Mesendoderm (in vitro differentiated cells): ENCODE results near the gene FKBP1A.

Experiments
- DNase-seq: peaks from one replicate; pipeline ENCODE4 v3.0.0; 2013
- H2AK5ac ChIP-seq: 2 replicates; pipeline ENCODE4 v1.6.1; 2013; ENCODE audit warnings: low read length, inconsistent platforms
- H2BK120ac ChIP-seq: 2 replicates; pipeline ENCODE4 v1.6.1; 2013; ENCODE audit warnings: low read depth, mild to moderate bottlenecking, low read length, moderate library complexity, mixed read lengths
- H2BK15ac ChIP-seq: replicated peaks from 2 replicates; pipeline ENCODE4 v1.6.1; 2013; ENCODE audit warnings: low read depth, mild to moderate bottlenecking, moderate library complexity
- H2BK5ac ChIP-seq: 2 replicates; pipeline ENCODE4 v1.6.1; 2013; ENCODE audit warnings: low read length, inconsistent platforms
- H3K18ac ChIP-seq: 2 replicates; pipeline ENCODE4 v1.6.1; 2013; ENCODE audit warnings: mild to moderate bottlenecking, low read length, mixed read lengths
- H3K23ac ChIP-seq: one replicate; pipeline ENCODE4 v1.6.1; 2013; ENCODE audit warnings: low read length
- H3K27ac ChIP-seq: 2 replicates; pipeline ENCODE4 v1.5.1; 2013; ENCODE audit warnings: low read depth, mild to moderate bottlenecking, inconsistent platforms, low read length, moderate library complexity
- H3K27me3 ChIP-seq: 2 replicates; pipeline ENCODE4 v1.6.1; 2013; ENCODE audit warnings: low read length, control low read depth, mild to moderate bottlenecking, inconsistent platforms; ENCODE audit not compliant: insufficient read depth, poor library complexity
- H3K36me3 ChIP-seq: 2 replicates; pipeline ENCODE4 v1.6.1; 2013; ENCODE audit warnings: low read length, inconsistent platforms; ENCODE audit not compliant: control insufficient read depth, insufficient read depth
- H3K4ac ChIP-seq: one replicate; pipeline ENCODE4 v1.6.1; 2013; ENCODE audit warnings: low read depth, mild to moderate bottlenecking, low read length, moderate library complexity
- H3K4me1 ChIP-seq: 2 replicates; pipeline ENCODE4 v1.6.1; 2013; ENCODE audit warnings: low read depth, low read length, inconsistent platforms; ENCODE audit not compliant: control insufficient read depth
- H3K4me2 ChIP-seq: 2 replicates; pipeline ENCODE4 v1.6.1; 2013; ENCODE audit warnings: low read length
- H3K4me3 ChIP-seq: 2 replicates; pipeline ENCODE4 v1.5.1; 2013; ENCODE audit warnings: mild to moderate bottlenecking, low read length
- H3K56ac ChIP-seq: one replicate; pipeline ENCODE4 v1.6.1; 2013; ENCODE audit warnings: low read length
- H3K79me1 ChIP-seq: 2 replicates; pipeline ENCODE4 v1.6.1; 2013; ENCODE audit warnings: low read length, inconsistent platforms
- H3K79me2 ChIP-seq: 2 replicates; pipeline ENCODE4 v1.6.1; 2013; ENCODE audit warnings: mild to moderate bottlenecking, low read length; ENCODE audit not compliant: control insufficient read depth, insufficient read depth
- H3K9ac ChIP-seq: 2 replicates; pipeline ENCODE4 v1.6.1; 2013; ENCODE audit warnings: low read length, inconsistent platforms
- H4K5ac ChIP-seq: one replicate; pipeline ENCODE4 v1.6.1; 2013; ENCODE audit warnings: low read length
- H4K8ac ChIP-seq: one replicate; pipeline ENCODE4 v1.6.1; 2013; ENCODE audit warnings: low read depth, mild to moderate bottlenecking, control low read depth, low read length, moderate library complexity
- WGBS: extraction: QIAGEN DNeasy Blood & Tissue Kit; methylation state at CpG from one replicate; pipeline ENCODE4 v1.1.7; 2013; ENCODE audit warnings: low lambda C conversion rate, missing lambda C conversion rate; ENCODE audit not compliant: insufficient coverage; ENCODE audit errors: extremely low coverage; 5-methylcytosine and 5-hydroxymethylcytosine counted together

Gene FKBP1A

GRCh38 chr20:1327827-1328679 is 64.8 kb downstream of the FKBP1A start:
- no peak overlapping the region for H3K4me2 ChIP-seq
- H3K56ac ChIP-seq: no peak overlapping the region
- H3K4ac ChIP-seq: no peak overlapping the region
- no peak overlapping the region for H2BK5ac ChIP-seq
- H3K9ac ChIP-seq: no peak overlapping the region
- no peaks in the 10 kb centered on the region for H3K36me3 ChIP-seq
- no peaks in the 10 kb centered on the region for H3K27me3 ChIP-seq
- H3K4me1 ChIP-seq: peaks cover 5% of the 10 kb centered on the region
- no peak overlapping the region for H4K8ac ChIP-seq
- H2BK15ac ChIP-seq: no peak overlapping the region
- H3K23ac ChIP-seq: no peak overlapping the region
- no peak overlapping the region for H3K27ac ChIP-seq
- H3K79me2 ChIP-seq: peaks cover 28% of the 10 kb centered on the region
- no peak overlapping the region for H2BK120ac ChIP-seq
- H4K5ac ChIP-seq: no peak overlapping the region
- no peak overlapping the region for H2AK5ac ChIP-seq
- WGBS: no CpG with 5 or more reads among the region's 7 CpGs
- peaks cover 42% of the 10 kb centered on the region for H3K79me1 ChIP-seq
- no peak overlapping the region for H3K4me3 ChIP-seq
- DNase-seq: no peak
- H3K18ac ChIP-seq: no peak overlapping the region

GRCh38 chr20:1327241-1327653 is 65.6 kb downstream of the FKBP1A start:
- no peak overlapping the region for H2BK5ac ChIP-seq
- H3K9ac ChIP-seq: no peak overlapping the region
- no peak overlapping the region for H4K8ac ChIP-seq
- no peak for DNase-seq
- no peak overlapping the region for H3K4me3 ChIP-seq
- WGBS: no CpG with 5 or more reads among the region's 8 CpGs
- no peak overlapping the region for H2BK15ac ChIP-seq
- no peak overlapping the region for H2BK120ac ChIP-seq
- H3K36me3 ChIP-seq: no peaks in the 10 kb centered on the region
- no peak overlapping the region for H2AK5ac ChIP-seq
- H4K5ac ChIP-seq: no peak overlapping the region
- H3K4me1 ChIP-seq: peaks cover 5% of the 10 kb centered on the region
- H3K56ac ChIP-seq: no peak overlapping the region
- H3K79me2 ChIP-seq: peaks cover 28% of the 10 kb centered on the region
- no peak overlapping the region for H3K27ac ChIP-seq
- peaks cover 42% of the 10 kb centered on the region for H3K79me1 ChIP-seq
- no peaks in the 10 kb centered on the region for H3K27me3 ChIP-seq
- no peak overlapping the region for H3K23ac ChIP-seq
- H3K4ac ChIP-seq: no peak overlapping the region
- no peak overlapping the region for H3K4me2 ChIP-seq
- H3K18ac ChIP-seq: no peak overlapping the region

- H2BK5ac ChIP-seq: peak overlapping the region; percentile 62
- WGBS: no CpG with 5 or more reads among the region's 10 CpGs
- H2BK15ac ChIP-seq: no peak overlapping the region
- H4K8ac ChIP-seq: no peak overlapping the region
- H3K79me2 ChIP-seq: peaks cover 28% of the 10 kb centered on the region
- H3K27ac ChIP-seq: no peak overlapping the region
- H3K36me3 ChIP-seq: no peaks in the 10 kb centered on the region
- peak overlapping the region; percentile 88 for H3K56ac ChIP-seq
- H3K79me1 ChIP-seq: peaks cover 40% of the 10 kb centered on the region
- DNase-seq: no peak
- H3K4me1 ChIP-seq: peaks cover 5% of the 10 kb centered on the region
- H2AK5ac ChIP-seq: peak overlapping the region; percentile 65
- no peak overlapping the region for H2BK120ac ChIP-seq
- no peak overlapping the region for H3K4ac ChIP-seq
- peak overlapping the region; percentile 90 for H3K4me3 ChIP-seq
- no peak overlapping the region for H4K5ac ChIP-seq
- peak overlapping the region; percentile 92 for H3K4me2 ChIP-seq
- H3K18ac ChIP-seq: no peak overlapping the region
- H3K9ac ChIP-seq: peak overlapping the region; percentile 96
- peak overlapping the region; percentile 37 for H3K23ac ChIP-seq
- H3K27me3 ChIP-seq: no peaks in the 10 kb centered on the region
Observed at GRCh38 chr20:1326031-1326930, 66.6 kb downstream of the FKBP1A start.

GRCh38 chr20:1325173-1326030 is 67.5 kb downstream of the FKBP1A start:
- peak overlapping the region; percentile 37 for H3K23ac ChIP-seq
- no peaks in the 10 kb centered on the region for H3K27me3 ChIP-seq
- H3K56ac ChIP-seq: peak overlapping the region; percentile 88
- H3K36me3 ChIP-seq: no peaks in the 10 kb centered on the region
- no CpG with 5 or more reads among the region's 56 CpGs for WGBS
- peak overlapping the region; percentile 90 for H3K4me3 ChIP-seq
- peak overlapping the region; percentile 96 for H3K9ac ChIP-seq
- H3K4ac ChIP-seq: peak overlapping the region; percentile 57
- peaks cover 33% of the 10 kb centered on the region for H3K79me1 ChIP-seq
- H2BK120ac ChIP-seq: no peak overlapping the region
- H4K5ac ChIP-seq: no peak overlapping the region
- DNase-seq: peak; percentile 97
- peak overlapping the region; percentile 65 for H2AK5ac ChIP-seq
- peak overlapping the region; percentile 62 for H2BK5ac ChIP-seq
- H3K27ac ChIP-seq: no peak overlapping the region
- H4K8ac ChIP-seq: peak overlapping the region; percentile 90
- H2BK15ac ChIP-seq: no peak overlapping the region
- peak overlapping the region; percentile 92 for H3K4me2 ChIP-seq
- peaks cover 27% of the 10 kb centered on the region for H3K79me2 ChIP-seq
- H3K18ac ChIP-seq: peak overlapping the region; percentile 86
- peaks cover 5% of the 10 kb centered on the region for H3K4me1 ChIP-seq

GRCh38 chr20:1324598-1325172 is 68.2 kb downstream of the FKBP1A start:
- Histone ChIP-seq H3K9ac (peak overlapping the region; percentile 56), H3K4me3 (peak overlapping the region; percentile 38), H3K79me1 (peaks cover 29% of the 10 kb centered on the region), H3K79me2 (peaks cover 26% of the 10 kb centered on the region), H2AK5ac (no peak overlapping the region), H3K4ac (no peak overlapping the region), H2BK15ac (no peak overlapping the region), H3K4me2 (peak overlapping the region; percentile 84), H3K36me3 (no peaks in the 10 kb centered on the region), H3K56ac (peak overlapping the region; percentile 61), H4K5ac (no peak overlapping the region), H3K27ac (no peak overlapping the region), H3K18ac (no peak overlapping the region), H3K4me1 (peaks cover 5% of the 10 kb centered on the region), H4K8ac (no peak overlapping the region), H3K23ac (no peak overlapping the region), H3K27me3 (no peaks in the 10 kb centered on the region), H2BK5ac (no peak overlapping the region), H2BK120ac (no peak overlapping the region)
- DNase-seq: no peak
- no CpG with 5 or more reads among the region's 15 CpGs for WGBS
